Neural progenitor cell (in vitro differentiated cells): ENCODE results near the gene ZXDC.

Source experiments
- EZH2phosphoT487 ChIP-seq: fragments of 200-600 bp; sonication (generic); IDR thresholded peaks from 2 replicates; pipeline ENCODE4 v1.6.1; 2017; ENCODE audit warnings: antibody characterized with exemption
- TF ChIP-seq, protein P1 (sequence below): fragments of 200-600 bp; sonication (generic); IDR thresholded peaks from 2 replicates; pipeline ENCODE4 v1.5.1; 2017; ENCODE audit warnings: antibody characterized with exemption, mild to moderate bottlenecking

- TF ChIP-seq, protein P1, sequence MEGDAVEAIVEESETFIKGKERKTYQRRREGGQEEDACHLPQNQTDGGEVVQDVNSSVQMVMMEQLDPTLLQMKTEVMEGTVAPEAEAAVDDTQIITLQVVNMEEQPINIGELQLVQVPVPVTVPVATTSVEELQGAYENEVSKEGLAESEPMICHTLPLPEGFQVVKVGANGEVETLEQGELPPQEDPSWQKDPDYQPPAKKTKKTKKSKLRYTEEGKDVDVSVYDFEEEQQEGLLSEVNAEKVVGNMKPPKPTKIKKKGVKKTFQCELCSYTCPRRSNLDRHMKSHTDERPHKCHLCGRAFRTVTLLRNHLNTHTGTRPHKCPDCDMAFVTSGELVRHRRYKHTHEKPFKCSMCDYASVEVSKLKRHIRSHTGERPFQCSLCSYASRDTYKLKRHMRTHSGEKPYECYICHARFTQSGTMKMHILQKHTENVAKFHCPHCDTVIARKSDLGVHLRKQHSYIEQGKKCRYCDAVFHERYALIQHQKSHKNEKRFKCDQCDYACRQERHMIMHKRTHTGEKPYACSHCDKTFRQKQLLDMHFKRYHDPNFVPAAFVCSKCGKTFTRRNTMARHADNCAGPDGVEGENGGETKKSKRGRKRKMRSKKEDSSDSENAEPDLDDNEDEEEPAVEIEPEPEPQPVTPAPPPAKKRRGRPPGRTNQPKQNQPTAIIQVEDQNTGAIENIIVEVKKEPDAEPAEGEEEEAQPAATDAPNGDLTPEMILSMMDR = no peak
- no peak for TF ChIP-seq EZH2phosphoT487
Observed at GRCh38 chr3:126483321-126483761, 7.7 kb upstream of the ZXDC start.
